Stimulated activated CD4-positive, alpha-beta T cell treated with anti-CD3 and anti-CD28 coated beads, TNF-alpha, amount 100 ng/mL, for 1 hour (primary cell): ENCODE measurements around the gene HBE1.
"Not testable (repeated sequence)": the region's sequence is repeated elsewhere in the genome, so short reads cannot be mapped to it uniquely, and the experiment has no call there.

Experiments used
- DNase-seq, 3 donors: peaks; one replicate each; pipeline ENCODE4 v3.0.0-alpha.2; 2020; ENCODE audit warnings: low read depth in 3 of 3, low spot score in 1 of 3

HBE1 gene

GRCh38 chr11:5269715-5270147 lies at the start of gene HBE1:
Gene HBE1 (minus strand): TSS chr11:5269945. CDS start chr11:5269890, 55 bp downstream.
- DNase-seq = no peak

GRCh38 chr11:5317292-5317691 lies 47.5 kb upstream of the HBE1 start:
- no peak for DNase-seq

GRCh38 chr11:5313326-5314023 lies 43.7 kb upstream of the HBE1 start:
- DNase-seq = not testable (repeated sequence)

GRCh38 chr11:5310423-5310822 lies 40.7 kb upstream of the HBE1 start:
- DNase-seq = no peak

GRCh38 chr11:5307256-5308019 lies 37.7 kb upstream of the HBE1 start:
- DNase-seq = no peak

GRCh38 chr11:5304046-5304445 lies 34.3 kb upstream of the HBE1 start:
- no peak for DNase-seq

GRCh38 chr11:5303626-5304025 lies 33.9 kb upstream of the HBE1 start:
- no peak for DNase-seq

- no peak for DNase-seq
These were observed 32.1 kb upstream of the HBE1 start, which contains the start of gene OR51B4 for GRCh38 chr11:5301846-5302245. Gene OR51B4 (minus strand): TSS chr11:5301946. CDS start chr11:5301946, 0 bp downstream.

- DNase-seq = no peak
These were observed 30.5 kb upstream of the HBE1 start for GRCh38 chr11:5300251-5300650.

GRCh38 chr11:5298451-5298850 lies 28.7 kb upstream of the HBE1 start:
- DNase-seq = no peak

GRCh38 chr11:5297721-5298323 lies 28.1 kb upstream of the HBE1 start:
- DNase-seq = no peak

- not testable (repeated sequence) for DNase-seq
These were observed 24.7 kb upstream of the HBE1 start for GRCh38 chr11:5294342-5294995.

GRCh38 chr11:5293028-5293427 lies 23.3 kb upstream of the HBE1 start:
- no peak for DNase-seq

- DNase-seq = no peak
These were observed 21.6 kb upstream of the HBE1 start for GRCh38 chr11:5291207-5291838.

GRCh38 chr11:5290106-5290505 lies 20.4 kb upstream of the HBE1 start:
- no peak for DNase-seq

GRCh38 chr11:5289696-5290095 lies 20.0 kb upstream of the HBE1 start:
- DNase-seq = no peak

- DNase-seq = no peak
These were observed 19.3 kb upstream of the HBE1 start for GRCh38 chr11:5288906-5289550.

GRCh38 chr11:5288108-5288905 lies 18.6 kb upstream of the HBE1 start:
- no peak for DNase-seq

- no peak for DNase-seq
These were observed 17.2 kb upstream of the HBE1 start for GRCh38 chr11:5286901-5287300.

- no peak for DNase-seq
These were observed 16.6 kb upstream of the HBE1 start for GRCh38 chr11:5286351-5286750.
